GM12872 (cell line): ENCODE data around the gene PGA3.

Source experiments
- TF ChIP-seq, protein P1 (sequence below): IDR thresholded peaks from 3 replicates; pipeline ENCODE4 v1.5.1; 2011; ENCODE audit warnings: low read depth, mild to moderate bottlenecking, low read length, moderate library complexity; ENCODE audit not compliant: insufficient read depth

PGA3 gene

DNA sequence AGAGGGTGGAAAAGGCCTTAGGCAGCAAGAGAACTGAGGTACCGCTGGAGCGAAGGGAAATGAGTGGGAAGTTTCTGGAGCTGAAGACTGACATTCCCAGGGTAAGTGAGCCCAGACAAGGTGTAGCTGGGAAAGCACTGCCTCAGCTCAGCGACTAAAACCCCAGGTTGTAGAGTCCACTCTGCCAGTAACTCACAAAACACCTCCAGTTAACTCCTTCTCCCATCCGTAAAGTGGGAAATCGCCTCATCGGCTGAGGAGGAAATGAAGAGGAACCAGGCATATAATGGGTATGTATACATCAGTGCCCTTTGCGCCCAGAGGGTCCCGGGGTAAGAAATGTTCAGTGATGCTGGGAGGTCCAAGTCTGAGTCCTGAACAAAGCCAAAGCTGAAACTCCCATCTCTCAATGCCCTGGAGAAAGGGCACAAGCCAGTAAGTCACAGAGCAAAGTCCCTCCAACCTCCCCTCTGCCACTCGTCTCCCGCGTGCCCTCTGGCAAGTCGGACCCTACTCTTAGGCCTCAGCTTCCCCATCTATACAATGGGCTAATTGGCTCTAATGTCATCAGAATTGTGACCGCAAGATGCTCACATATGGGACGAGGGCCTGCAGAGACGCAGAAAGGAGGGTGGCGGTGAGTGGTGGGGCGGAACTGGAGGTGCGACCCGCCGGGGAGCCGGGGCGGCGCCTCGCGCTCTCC, 42.7 kb upstream of the PGA3 start:
- TF ChIP-seq, protein P1, sequence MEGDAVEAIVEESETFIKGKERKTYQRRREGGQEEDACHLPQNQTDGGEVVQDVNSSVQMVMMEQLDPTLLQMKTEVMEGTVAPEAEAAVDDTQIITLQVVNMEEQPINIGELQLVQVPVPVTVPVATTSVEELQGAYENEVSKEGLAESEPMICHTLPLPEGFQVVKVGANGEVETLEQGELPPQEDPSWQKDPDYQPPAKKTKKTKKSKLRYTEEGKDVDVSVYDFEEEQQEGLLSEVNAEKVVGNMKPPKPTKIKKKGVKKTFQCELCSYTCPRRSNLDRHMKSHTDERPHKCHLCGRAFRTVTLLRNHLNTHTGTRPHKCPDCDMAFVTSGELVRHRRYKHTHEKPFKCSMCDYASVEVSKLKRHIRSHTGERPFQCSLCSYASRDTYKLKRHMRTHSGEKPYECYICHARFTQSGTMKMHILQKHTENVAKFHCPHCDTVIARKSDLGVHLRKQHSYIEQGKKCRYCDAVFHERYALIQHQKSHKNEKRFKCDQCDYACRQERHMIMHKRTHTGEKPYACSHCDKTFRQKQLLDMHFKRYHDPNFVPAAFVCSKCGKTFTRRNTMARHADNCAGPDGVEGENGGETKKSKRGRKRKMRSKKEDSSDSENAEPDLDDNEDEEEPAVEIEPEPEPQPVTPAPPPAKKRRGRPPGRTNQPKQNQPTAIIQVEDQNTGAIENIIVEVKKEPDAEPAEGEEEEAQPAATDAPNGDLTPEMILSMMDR, result no peak

DNA sequence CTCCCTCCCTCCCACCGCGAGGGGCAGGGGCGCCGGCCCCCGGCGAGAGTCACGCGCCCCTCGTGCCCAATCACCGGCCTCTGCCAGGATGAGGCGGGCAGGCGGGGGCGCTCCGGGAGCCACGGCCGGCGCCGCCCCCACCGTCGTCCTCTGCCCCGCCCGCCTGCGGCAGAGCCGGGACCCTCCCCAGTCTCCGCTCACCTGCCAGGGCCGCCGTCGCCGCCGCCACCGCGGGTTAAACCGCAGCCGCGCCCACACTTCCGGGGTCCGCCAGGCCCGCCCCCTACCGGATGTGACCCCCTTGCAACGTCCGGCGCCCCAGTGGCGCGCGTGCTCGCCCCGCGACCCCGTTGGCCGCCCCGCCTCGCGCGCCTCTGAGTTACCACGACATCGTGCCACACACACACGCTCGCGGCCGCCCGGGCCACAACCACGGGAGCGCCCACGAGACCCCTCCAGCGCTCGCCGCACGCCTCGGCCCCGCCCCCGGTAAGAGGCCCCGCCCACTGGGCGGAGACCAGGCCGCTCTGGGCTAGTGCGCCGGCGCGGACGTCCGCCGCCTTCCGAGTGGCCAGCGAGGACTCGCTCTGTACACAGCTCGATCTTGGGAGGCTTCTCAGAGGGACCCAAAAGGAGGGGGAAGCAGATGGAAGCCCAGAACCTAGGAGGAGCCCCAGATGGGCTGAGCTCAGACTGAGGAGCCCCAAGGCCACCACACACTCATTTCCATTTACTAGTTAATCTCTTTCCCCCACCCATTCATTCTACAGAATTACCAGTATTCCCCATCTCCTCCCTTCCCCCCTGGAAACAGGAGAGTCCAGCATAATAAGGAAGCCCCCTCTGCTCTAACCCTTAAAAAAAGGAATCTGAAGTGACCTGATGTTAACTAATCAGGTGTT, 41.9 kb upstream of the PGA3 start, which contains the start of gene VPS37C:
Gene VPS37C (minus strand): TSS at position 237 of the 902 bp plus-strand sequence. CDS start 22,597 bp downstream, outside the sequence.
- TF ChIP-seq, protein P1, result no peak

DNA sequence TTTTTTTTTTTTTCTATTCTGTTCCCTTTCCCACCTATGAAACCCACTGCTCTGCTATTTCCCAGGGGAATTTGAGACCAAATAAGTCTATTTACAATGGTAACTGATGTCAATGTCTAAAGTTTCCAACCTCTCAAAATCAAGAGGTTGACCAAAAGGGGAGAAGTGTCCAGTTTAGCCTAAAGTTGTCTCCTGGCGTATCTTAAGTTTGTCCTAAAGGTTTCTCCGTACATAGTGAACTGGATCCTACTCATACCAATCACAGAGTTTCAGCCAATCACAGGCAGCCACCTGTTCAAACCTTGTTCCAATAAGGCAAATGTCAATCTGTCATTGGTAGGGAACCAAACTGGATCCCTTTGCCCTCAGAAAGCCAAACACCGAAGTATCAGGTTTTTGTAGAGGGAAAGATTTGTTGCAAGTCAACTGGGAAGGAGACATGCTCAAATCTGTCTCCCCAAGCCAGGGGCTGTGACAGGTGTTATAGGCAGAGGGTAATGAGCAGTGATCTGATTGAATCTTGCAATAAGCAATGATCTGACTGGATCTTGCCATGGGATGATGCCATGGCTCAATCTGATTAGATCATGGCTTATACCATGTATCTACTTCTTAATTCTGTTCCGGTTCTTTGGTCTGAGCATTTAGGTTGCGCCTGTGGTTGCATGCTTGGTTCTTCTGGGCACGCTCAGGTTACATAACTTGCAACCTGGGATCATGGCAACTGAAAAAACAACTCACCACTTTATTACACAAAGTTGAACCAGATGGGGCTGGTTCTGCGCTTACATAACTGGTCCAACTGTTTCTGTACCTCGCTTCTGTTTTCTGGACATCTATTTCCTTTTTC, 41.0 kb upstream of the PGA3 start:
- TF ChIP-seq, protein P1, result no peak

DNA sequence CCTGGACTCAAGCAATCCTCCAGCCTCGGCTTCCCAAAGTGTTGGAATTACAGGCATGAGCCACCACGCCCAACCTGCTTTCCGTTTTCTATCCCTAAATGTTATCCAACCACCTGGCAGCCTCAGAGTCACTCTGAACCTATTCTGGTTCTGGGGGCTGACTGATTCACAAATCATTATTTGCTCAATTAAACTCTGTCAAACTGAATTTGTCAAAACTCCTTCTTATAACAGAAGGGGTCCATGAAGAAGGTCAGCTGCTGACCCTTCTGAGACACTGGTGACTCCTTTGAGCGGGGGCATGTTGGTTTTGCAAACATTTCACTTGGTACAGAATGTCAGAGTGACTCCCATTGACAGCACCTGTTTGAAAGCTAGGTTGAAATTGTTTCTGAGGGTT, 40.3 kb upstream of the PGA3 start:
- TF ChIP-seq, protein P1, result no peak

DNA sequence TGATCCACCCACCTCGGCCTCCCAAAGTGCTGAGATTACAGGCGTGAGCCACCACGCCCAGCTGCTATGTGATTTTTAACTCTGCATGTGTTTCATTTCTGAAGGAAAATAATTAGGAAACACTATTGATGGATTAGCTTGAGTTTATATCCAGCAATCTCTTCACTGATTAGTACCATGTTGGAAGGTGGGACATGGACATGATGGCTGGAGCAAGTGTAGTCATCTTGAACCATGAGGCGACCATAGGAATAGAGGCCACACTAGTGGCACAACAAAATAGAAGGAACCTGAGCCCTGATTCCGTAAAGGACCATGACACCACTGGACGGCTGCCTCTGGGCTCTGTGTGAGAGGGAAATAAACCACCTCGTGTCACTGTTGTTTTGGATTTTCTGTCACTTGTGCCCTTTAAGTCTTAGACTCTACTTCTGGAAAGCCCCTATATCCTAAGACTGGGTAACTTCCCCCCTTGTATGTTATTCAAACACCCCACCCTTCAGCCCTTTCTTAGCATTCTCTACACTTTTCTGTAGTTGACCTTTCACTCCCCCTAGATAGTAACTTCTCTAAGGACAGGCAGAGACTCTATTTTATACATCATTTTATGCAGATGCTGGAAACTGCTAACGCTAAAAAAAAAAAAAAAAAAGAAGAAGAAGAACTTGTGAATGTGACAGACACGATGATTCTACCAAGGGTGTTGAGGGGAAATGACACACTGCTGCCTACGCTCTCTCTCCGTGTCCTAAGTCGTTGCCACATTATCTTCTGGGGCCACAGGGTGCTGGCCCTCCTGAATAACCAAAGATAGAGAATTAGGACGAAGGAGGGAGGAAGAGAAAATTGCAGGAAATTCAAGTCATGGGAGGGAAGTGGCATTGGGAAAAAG, 39.4 kb upstream of the PGA3 start:
- TF ChIP-seq, protein P1, result no peak

DNA sequence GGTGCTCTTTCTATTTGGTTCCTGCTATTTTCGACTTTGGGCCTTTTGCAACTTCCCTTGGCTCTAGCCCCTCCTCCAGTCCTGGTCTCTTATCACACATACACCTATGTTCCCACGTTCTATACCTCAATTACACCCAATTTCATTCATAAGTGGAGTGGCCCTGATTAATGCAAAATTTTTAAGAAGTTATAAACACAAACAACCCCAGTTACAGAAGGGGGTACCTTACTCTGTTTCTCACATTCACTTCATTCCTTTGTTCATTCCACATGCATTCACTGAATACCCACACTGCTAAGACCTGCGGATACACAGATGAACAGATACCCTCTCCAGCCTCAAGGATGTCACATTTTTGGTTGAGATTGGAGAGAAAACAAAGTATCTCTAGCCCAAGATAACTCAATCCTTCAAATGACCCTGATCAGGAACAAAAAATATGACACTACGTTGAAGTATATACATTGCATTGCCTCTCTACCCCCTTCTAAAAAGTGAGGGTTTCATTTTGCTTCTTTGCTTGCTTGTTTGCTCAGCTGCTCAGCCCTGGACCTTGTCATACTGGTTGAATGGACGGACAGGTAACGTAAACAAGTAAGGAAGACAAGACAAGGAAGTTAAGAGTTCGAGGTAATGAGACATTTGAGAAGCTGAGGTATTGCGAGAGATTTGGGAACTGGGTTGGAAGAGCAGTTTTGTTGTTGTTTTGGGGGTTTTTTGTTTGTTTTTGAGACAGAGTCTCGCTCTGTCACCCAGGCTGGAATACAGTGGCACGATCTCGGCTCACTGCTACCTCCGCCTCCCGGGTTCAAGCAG, 38.5 kb upstream of the PGA3 start:
- TF ChIP-seq, protein P1, result no peak
